NK-92 (cell line): ENCODE results near the gene RNF175.

ENCODE experiments used
- DNase-seq: peaks from one replicate; lab custom pipeline; 2025; ENCODE audit not compliant: unreplicated experiment; lab: John Stamatoyannopoulos, UW

The RNF175 gene

GRCh38 chr4:153759407-153760316 is at the start of gene RNF175:
Gene RNF175, minus strand, starts transcription at chr4:153760024. Its CDS starts 162 bp downstream, at chr4:153759862.
- DNase-seq: no peak

GRCh38 chr4:153809307-153809706 is 49.5 kb upstream of the RNF175 start:
- no peak for DNase-seq

GRCh38 chr4:153808175-153808574 is 48.4 kb upstream of the RNF175 start:
- no peak for DNase-seq

- no peak for DNase-seq
Observed at GRCh38 chr4:153806073-153806472, 46.2 kb upstream of the RNF175 start.

GRCh38 chr4:153804722-153805121 is 44.9 kb upstream of the RNF175 start:
- no peak for DNase-seq

GRCh38 chr4:153799694-153800074 is 39.9 kb upstream of the RNF175 start:
- no peak for DNase-seq

GRCh38 chr4:153798901-153799693 is 39.3 kb upstream of the RNF175 start:
- no peak for DNase-seq

- no peak for DNase-seq
Observed at GRCh38 chr4:153798420-153798819, 38.6 kb upstream of the RNF175 start.

- DNase-seq: no peak
Observed at GRCh38 chr4:153794006-153794405, 34.2 kb upstream of the RNF175 start.

- DNase-seq: no peak
Observed at GRCh38 chr4:153792618-153793247, 32.9 kb upstream of the RNF175 start.

- no peak for DNase-seq
Observed at GRCh38 chr4:153791746-153792617, 32.2 kb upstream of the RNF175 start.

- DNase-seq: no peak
Observed at GRCh38 chr4:153790962-153791551, 31.2 kb upstream of the RNF175 start.

GRCh38 chr4:153790500-153790865 is 30.7 kb upstream of the RNF175 start:
- no peak for DNase-seq

GRCh38 chr4:153789741-153790499 is 30.1 kb upstream of the RNF175 start:
- no peak for DNase-seq

GRCh38 chr4:153788413-153789276 is 28.8 kb upstream of the RNF175 start, which contains the start of gene SFRP2:
Gene SFRP2, minus strand, starts transcription at chr4:153789083. Its CDS starts 248 bp downstream, at chr4:153788835.
- no peak for DNase-seq

GRCh38 chr4:153788051-153788412 is 28.2 kb upstream of the RNF175 start:
- no peak for DNase-seq

- no peak for DNase-seq
Observed at GRCh38 chr4:153787575-153787974, 27.8 kb upstream of the RNF175 start.

- no peak for DNase-seq
Observed at GRCh38 chr4:153787061-153787560, 27.3 kb upstream of the RNF175 start.
